Type B pancreatic cell (in vitro differentiated cells): ENCODE results near the gene DDX28. TPM values are rescaled to one million over a fixed set of nuclear protein-coding genes. Genes with fewer than 3 reads are reported as not detected.
A peak's percentile ranks its signal among the peaks of the same experiment; 100 is the strongest.
"Not testable (repeated sequence)": the region's sequence is repeated elsewhere in the genome, so short reads cannot be mapped to it uniquely, and the experiment has no call there.

Source experiments
- DNase-seq: peaks from one replicate; pipeline ENCODE4 v3.0.0; 2021; ENCODE audit warnings: mixed read lengths; ENCODE audit not compliant: unreplicated experiment; ENCODE audit errors: extremely low spot score
- H3K27ac Mint-ChIP-seq: 2 replicates; pipeline ENCODE4 v1.8.0; 2021; ENCODE audit warnings: mild to moderate bottlenecking, mixed read lengths
- H3K27me3 Mint-ChIP-seq: 2 replicates; pipeline ENCODE4 v1.8.0; 2021; ENCODE audit warnings: mixed read lengths
- H3K36me3 Mint-ChIP-seq: 2 replicates; pipeline ENCODE4 v1.8.0; 2021; ENCODE audit warnings: mixed read lengths
- H3K4me1 Mint-ChIP-seq: one replicate; pipeline ENCODE4 v1.8.0; 2021; ENCODE audit warnings: mixed read lengths; ENCODE audit not compliant: unreplicated experiment
- H3K4me3 Mint-ChIP-seq: 2 replicates; pipeline ENCODE4 v1.8.0; 2021; ENCODE audit warnings: mild to moderate bottlenecking, mixed read lengths
- H3K9me3 Mint-ChIP-seq: 2 replicates; pipeline ENCODE4 v1.8.0; 2021; ENCODE audit warnings: mixed read lengths
- total RNA-seq: library from RNA; stranded (reverse); gene quantifications from 2 replicates; pipeline ENCODE4 v1.2.1, GENCODE V29; 2021; ENCODE audit warnings: low replicate concordance
- TF ChIP-seq, protein P1 (sequence below): fragments of 200-600 bp; sonication (generic); conservative IDR thresholded peaks from 2 replicates; pipeline ENCODE4 v1.5.0; 2021; ENCODE audit warnings: antibody characterized with exemption, mild to moderate bottlenecking

Gene DDX28
- total RNA-seq, 1 donor from 2014 or later: 14.7 TPM

DNA sequence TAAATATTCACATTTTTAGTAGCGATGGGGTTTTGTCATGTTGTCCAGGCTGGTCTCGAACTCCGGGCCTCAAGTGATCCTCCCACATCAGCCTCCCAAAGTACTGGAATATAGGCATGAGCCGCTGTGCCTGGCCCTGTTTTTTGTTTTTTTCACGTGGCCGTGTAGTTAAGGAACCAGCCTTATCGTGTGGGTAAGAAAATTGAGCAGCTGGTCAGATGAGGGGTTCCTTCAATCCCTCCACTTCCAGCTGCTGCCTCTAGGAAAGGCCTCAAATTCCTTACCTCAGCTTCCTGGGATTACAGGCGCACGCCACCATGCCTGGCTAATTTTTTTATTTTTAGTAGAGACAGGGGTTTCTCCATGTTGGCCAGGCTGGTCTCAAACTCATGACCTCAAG, 17.8 kb downstream of the DDX28 start:
- Mint-ChIP-seq H3K27me3 (peaks cover 4% of the 10 kb centered on the region), H3K9me3 (no peaks in the 10 kb centered on the region), H3K4me3 (no peak overlapping the region), H3K4me1 (peaks cover 4% of the 10 kb centered on the region), H3K27ac (peak overlapping the region; percentile 97), H3K36me3 (no peaks in the 10 kb centered on the region)
- TF ChIP-seq, protein P1, sequence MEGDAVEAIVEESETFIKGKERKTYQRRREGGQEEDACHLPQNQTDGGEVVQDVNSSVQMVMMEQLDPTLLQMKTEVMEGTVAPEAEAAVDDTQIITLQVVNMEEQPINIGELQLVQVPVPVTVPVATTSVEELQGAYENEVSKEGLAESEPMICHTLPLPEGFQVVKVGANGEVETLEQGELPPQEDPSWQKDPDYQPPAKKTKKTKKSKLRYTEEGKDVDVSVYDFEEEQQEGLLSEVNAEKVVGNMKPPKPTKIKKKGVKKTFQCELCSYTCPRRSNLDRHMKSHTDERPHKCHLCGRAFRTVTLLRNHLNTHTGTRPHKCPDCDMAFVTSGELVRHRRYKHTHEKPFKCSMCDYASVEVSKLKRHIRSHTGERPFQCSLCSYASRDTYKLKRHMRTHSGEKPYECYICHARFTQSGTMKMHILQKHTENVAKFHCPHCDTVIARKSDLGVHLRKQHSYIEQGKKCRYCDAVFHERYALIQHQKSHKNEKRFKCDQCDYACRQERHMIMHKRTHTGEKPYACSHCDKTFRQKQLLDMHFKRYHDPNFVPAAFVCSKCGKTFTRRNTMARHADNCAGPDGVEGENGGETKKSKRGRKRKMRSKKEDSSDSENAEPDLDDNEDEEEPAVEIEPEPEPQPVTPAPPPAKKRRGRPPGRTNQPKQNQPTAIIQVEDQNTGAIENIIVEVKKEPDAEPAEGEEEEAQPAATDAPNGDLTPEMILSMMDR: no peak
- no peak for DNase-seq

DNA sequence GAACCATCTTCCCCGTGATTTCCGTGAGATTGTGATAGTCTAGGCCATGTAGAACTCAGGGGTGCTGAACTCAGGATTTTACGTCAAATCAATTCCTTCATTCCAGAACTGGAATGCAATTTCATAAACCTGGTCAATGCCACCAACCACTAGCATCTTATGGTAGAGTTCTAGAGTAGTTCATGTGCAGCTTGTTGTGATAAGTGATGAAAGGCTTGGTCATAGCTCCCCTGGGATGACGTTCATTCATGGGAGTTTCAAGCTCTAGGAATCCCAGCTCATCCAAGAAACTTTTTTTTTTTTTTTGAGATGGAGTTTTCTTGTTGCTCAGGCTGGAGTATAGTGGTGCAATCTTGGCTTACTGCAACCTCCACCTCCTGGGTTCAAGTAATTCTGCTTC, 20.0 kb downstream of the DDX28 start:
- no peak for DNase-seq
- H3K4me1 Mint-ChIP-seq: peaks cover 4% of the 10 kb centered on the region
- no peaks in the 10 kb centered on the region for H3K36me3 Mint-ChIP-seq
- H3K9me3 Mint-ChIP-seq: no peaks in the 10 kb centered on the region
- no peak overlapping the region for H3K4me3 Mint-ChIP-seq
- no peaks in the 10 kb centered on the region for H3K27me3 Mint-ChIP-seq
- TF ChIP-seq, protein P1: no peak
- H3K27ac Mint-ChIP-seq: no peak overlapping the region

DNA sequence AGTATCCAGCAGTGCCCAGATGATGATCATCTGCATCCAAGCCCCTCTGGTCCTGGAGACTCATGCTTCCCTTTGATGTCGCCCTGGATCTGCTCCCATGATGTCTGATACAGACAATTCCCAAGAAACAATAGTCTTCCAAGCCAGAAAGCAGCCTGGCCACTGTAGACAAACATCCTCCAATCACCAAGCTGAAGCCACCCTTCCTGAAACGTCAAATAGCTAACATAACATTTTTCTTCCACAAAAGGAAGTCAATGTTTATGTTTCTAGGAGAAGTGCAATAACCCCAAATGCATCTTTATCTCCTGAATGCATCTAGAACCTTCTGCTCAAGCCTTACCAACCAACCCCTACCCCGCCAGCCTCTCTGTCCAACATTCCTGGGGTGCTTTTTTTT, 22.6 kb downstream of the DDX28 start:
- H3K4me1 Mint-ChIP-seq: peaks cover 4% of the 10 kb centered on the region
- peak overlapping the region; percentile 5 for H3K27ac Mint-ChIP-seq
- no peaks in the 10 kb centered on the region for H3K36me3 Mint-ChIP-seq
- no peak overlapping the region for H3K4me3 Mint-ChIP-seq
- DNase-seq: no peak
- TF ChIP-seq, protein P1: no peak
- H3K9me3 Mint-ChIP-seq: no peaks in the 10 kb centered on the region
- no peaks in the 10 kb centered on the region for H3K27me3 Mint-ChIP-seq

DNA sequence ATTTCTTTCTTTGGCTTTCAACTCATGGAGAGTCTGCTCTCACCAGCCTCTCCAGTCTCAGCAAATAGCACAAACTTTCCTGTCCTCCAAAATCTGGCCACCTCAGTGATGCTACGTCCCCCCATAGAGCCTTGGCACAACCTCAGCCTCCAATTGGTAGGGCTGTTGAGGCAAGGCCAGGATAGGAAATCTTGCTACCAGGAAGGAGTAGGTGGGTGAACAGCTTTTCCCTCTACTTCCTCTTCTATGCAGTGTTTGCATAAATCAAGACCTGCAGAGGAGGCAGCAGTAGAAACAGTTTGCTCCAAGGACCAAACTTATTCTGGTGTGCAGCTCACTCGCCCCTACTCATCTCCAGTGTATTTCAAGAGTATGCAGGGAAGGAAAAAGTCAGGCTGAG, 23.0 kb downstream of the DDX28 start:
- TF ChIP-seq, protein P1: no peak
- Mint-ChIP-seq H3K4me3 (no peak overlapping the region), H3K27me3 (no peaks in the 10 kb centered on the region)

DNA sequence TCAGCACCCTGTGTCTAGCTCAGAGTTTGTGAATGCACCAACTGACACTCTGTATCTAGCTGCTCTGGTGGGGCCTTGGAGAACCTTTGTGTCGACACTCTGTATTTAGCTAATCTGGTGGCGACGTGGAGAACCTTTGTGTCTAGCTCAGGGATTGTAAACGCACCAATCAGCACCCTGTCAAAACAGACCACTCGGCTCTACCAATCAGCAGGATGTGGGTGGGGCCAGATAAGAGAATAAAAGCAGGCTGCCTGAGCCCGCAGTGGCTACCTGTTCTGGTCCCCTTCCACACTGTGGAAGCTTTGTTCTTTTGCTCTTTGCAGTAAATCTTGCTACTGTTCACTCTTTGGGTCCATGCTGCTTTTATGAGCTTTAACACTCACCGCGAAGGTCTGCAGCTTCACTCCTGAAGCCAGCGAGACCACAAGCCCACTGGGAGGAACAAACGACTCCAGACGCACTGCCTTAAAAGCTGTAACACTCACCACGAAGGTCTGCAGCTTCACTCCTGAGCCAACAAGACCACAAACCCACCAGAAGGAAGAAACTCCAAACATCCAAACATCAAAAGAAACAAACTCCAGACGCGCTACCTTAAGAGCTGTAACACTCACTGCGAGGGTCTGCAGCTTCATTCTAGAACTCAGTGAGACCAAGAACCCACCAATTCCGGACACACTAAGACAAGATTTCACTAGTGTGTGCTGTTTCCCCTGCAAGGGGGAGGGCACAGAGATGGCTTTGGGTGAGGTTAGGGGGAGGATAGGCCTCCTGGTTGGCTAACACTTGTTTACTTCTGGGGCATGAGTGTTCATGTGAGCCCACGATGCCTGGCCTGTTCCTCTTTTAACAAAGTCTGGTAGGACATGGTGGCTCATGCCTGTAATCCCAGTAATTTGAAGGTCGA, 24.0 kb downstream of the DDX28 start, which contains the start of gene DPEP2:
Gene DPEP2, minus strand, starts transcription at position 706 of the 910 bp plus-strand sequence. CDS start 6,272 bp downstream, outside the sequence.
- not testable (repeated sequence) for H3K4me1 Mint-ChIP-seq, DNase-seq, H3K4me3 Mint-ChIP-seq, H3K36me3 Mint-ChIP-seq, H3K27me3 Mint-ChIP-seq, H3K9me3 Mint-ChIP-seq
- peak within 1 kb of the TSS; percentile 5 for H3K27ac Mint-ChIP-seq

More for the DNA sequence above, 23.0 kb downstream of the DDX28 start:
- H3K27ac Mint-ChIP-seq: no peak overlapping the region
- H3K4me1 Mint-ChIP-seq: peaks cover 4% of the 10 kb centered on the region
- DNase-seq: no peak
- no peaks in the 10 kb centered on the region for H3K36me3 Mint-ChIP-seq
- no peaks in the 10 kb centered on the region for H3K9me3 Mint-ChIP-seq

DNA sequence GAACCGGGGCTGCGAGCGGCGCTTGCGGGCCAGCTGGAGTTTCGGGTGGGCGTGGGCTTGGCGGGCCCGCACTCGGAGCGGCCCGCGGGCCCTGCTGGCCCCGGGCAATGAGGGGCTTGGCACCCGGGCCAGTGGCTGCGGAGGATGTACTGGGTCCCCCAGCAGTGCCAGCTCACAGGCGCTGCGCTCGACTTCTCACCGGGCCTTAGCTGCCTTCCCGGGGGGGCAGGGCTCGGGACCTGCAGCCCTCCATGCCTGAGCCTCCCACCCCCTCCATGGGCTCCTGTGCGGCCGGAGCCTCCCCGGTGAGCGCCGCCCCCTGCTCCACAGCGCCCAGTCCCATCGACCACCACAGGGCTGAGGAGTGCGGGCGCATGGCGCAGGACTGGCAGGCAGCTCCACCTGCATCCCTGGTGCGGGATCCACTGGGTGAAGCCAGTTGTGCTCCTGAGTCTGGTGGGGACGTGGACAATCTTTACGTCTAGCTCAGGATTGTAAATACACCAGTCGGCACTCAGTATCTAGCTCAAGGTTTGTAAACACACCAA, 24.7 kb downstream of the DDX28 start:
- not testable (repeated sequence) for H3K4me3 Mint-ChIP-seq, H3K27ac Mint-ChIP-seq, H3K4me1 Mint-ChIP-seq, H3K36me3 Mint-ChIP-seq, DNase-seq, H3K27me3 Mint-ChIP-seq, H3K9me3 Mint-ChIP-seq
